HepG2 (cell line): ENCODE measurements around the gene WDR82. TPM values are rescaled to one million over a fixed set of nuclear protein-coding genes. Genes with fewer than 3 reads are reported as not detected.

Experiments
- AGO2 ChIP-seq: fragments of 200-400 bp; formaldehyde crosslinking; optimal IDR thresholded peaks from 2 replicates; pipeline ENCODE3; 2017; ENCODE audit warnings: mild to moderate bottlenecking, low read depth, low read length, moderate library complexity
- FLYWCH1 ChIP-seq: sonication (generic); formaldehyde crosslinking; IDR thresholded peaks from 2 replicates; pipeline ENCODE4 v1.8.1; 2023; ENCODE audit warnings: mild to moderate bottlenecking, missing genetic modification reagents
- GTF2F1 ChIP-seq: fragments of 150-350 bp; IDR thresholded peaks from 2 replicates; pipeline ENCODE4 v1.6.1; 2014; ENCODE audit warnings: low read length
- GZF1 ChIP-seq: sonication (generic); formaldehyde crosslinking; IDR thresholded peaks from 2 replicates; pipeline ENCODE4 v1.5.1; 2020; ENCODE audit warnings: mild to moderate bottlenecking, missing genetic modification reagents
- HIVEP1 ChIP-seq: sonication (generic); formaldehyde crosslinking; IDR thresholded peaks from 2 replicates; pipeline ENCODE4 v1.4.0; 2020; ENCODE audit warnings: mild to moderate bottlenecking, missing genetic modification reagents
- NFYB ChIP-seq: sonication (generic); formaldehyde crosslinking; IDR thresholded peaks from 2 replicates; pipeline ENCODE4 v1.4.0; 2020; ENCODE audit warnings: missing genetic modification reagents
- NR2F1 ChIP-seq, 2 experiments: fragments of 450-650 bp in 1 of 2; formaldehyde crosslinking in 1 of 2; IDR thresholded peaks; 2 replicates each; pipeline versions ENCODE4 v1.5.0 to v1.6.1; 2016 to 2020; ENCODE audit warnings: mild to moderate bottlenecking in 1 of 2, missing compliant biosample characterization in 1 of 2, missing genetic modification reagents in 1 of 2, moderate library complexity in 1 of 2
- TOE1 ChIP-seq: sonication (generic); formaldehyde crosslinking; IDR thresholded peaks from 2 replicates; pipeline ENCODE4 v1.4.0; 2020; ENCODE audit warnings: mild to moderate bottlenecking, missing genetic modification reagents
- TSC22D2 ChIP-seq: sonication (generic); formaldehyde crosslinking; IDR thresholded peaks from 2 replicates; pipeline ENCODE4 v1.5.1; 2020; ENCODE audit warnings: missing genetic modification reagents, mild to moderate bottlenecking, borderline replicate concordance
- ZNF326 ChIP-seq: sonication (generic); formaldehyde crosslinking; IDR thresholded peaks from 2 replicates; pipeline ENCODE4 v1.4.0; 2020; ENCODE audit warnings: missing genetic modification reagents, borderline replicate concordance
- ZNF383 ChIP-seq: sonication (generic); formaldehyde crosslinking; IDR thresholded peaks from 2 replicates; pipeline ENCODE4 v1.4.0; 2020; ENCODE audit warnings: missing genetic modification reagents, mild to moderate bottlenecking, borderline replicate concordance
- ZNF557 ChIP-seq: sonication (generic); formaldehyde crosslinking; IDR thresholded peaks from 2 replicates; pipeline ENCODE4 v1.4.0; 2020; ENCODE audit warnings: missing genetic modification reagents
- ZNF569 ChIP-seq: sonication (generic); formaldehyde crosslinking; IDR thresholded peaks from 2 replicates; pipeline ENCODE4 v1.5.0; 2020; ENCODE audit warnings: mild to moderate bottlenecking, missing genetic modification reagents, moderate library complexity, borderline replicate concordance
- ZNF678 ChIP-seq: sonication (generic); formaldehyde crosslinking; IDR thresholded peaks from 2 replicates; pipeline ENCODE4 v1.4.0; 2020; ENCODE audit warnings: mild to moderate bottlenecking, missing genetic modification reagents
- ZNF75D ChIP-seq: sonication (generic); formaldehyde crosslinking; IDR thresholded peaks from 2 replicates; pipeline ENCODE4 v1.8.1; 2023; ENCODE audit warnings: missing genetic modification reagents, mild to moderate bottlenecking, borderline replicate concordance
- ZNF780A ChIP-seq: sonication (generic); formaldehyde crosslinking; IDR thresholded peaks from 2 replicates; pipeline ENCODE4 v1.8.0; 2022; ENCODE audit warnings: mild to moderate bottlenecking, missing genetic modification reagents, moderate library complexity
- ZNF781 ChIP-seq: sonication (generic); formaldehyde crosslinking; IDR thresholded peaks from 2 replicates; pipeline ENCODE4 v1.5.1; 2020; ENCODE audit warnings: borderline replicate concordance, mild to moderate bottlenecking, missing genetic modification reagents; ENCODE audit errors: not compliant biosample characterization
- ZNF883 ChIP-seq: sonication (generic); formaldehyde crosslinking; IDR thresholded peaks from 2 replicates; pipeline ENCODE4 v1.5.1; 2020; ENCODE audit warnings: mild to moderate bottlenecking, missing genetic modification reagents; ENCODE audit errors: not compliant biosample characterization
- polyA plus RNA-seq, 8 experiments: library from polyadenylated mRNA; depleted of rRNA in 3 of 8; stranded (reverse) in 7 of 8; unstranded in 1 of 8; fragments of >200 nt; fragmentation: Illumina TruSeq in 4 of 8; extraction: Trizol in 4 of 8; gene quantifications; 2 replicates each; pipeline versions ENCODE4 v1.2.1 to v1.2.3, GENCODE V29; 2011 to 2016; ENCODE audit warnings: low read depth in 4 of 8, missing spikeins in 1 of 8, mixed read lengths in 1 of 8; ENCODE audit not compliant: insufficient read depth in 1 of 8
- total RNA-seq, 5 experiments: library from RNA; depleted of rRNA; stranded (reverse); fragments of >200 nt; fragmentation: Illumina TruSeq; extraction: Trizol; gene quantifications; 2 replicates each; pipeline ENCODE4 v1.2.3, GENCODE V29; 2016; ENCODE audit warnings: low read depth in 1 of 5
- TF ChIP-seq, protein P1 (sequence below): sonication (generic); formaldehyde crosslinking; IDR thresholded peaks from 2 replicates; pipeline ENCODE4 v1.8.0; 2022; ENCODE audit warnings: missing genetic modification reagents, low read depth, mild to moderate bottlenecking, borderline replicate concordance
- TF ChIP-seq, protein P2 (sequence below): IDR thresholded peaks from 2 replicates; pipeline ENCODE4 v1.6.1; 2016; ENCODE audit warnings: missing biosample characterization, missing genetic modification reagents, low read depth
- TF ChIP-seq, protein P3 (sequence below): sonication (generic); formaldehyde crosslinking; IDR thresholded peaks from 2 replicates; pipeline ENCODE4 v1.8.1; 2022; ENCODE audit warnings: mild to moderate bottlenecking, missing genetic modification reagents
- TF ChIP-seq, protein P4 (sequence below): sonication (generic); formaldehyde crosslinking; IDR thresholded peaks from 2 replicates; pipeline ENCODE4 v1.8.0; 2022; ENCODE audit warnings: mild to moderate bottlenecking, missing genetic modification reagents; ENCODE audit not compliant: insufficient replicate concordance
- TF ChIP-seq, protein P5 (sequence below): sonication (generic); formaldehyde crosslinking; IDR thresholded peaks from 2 replicates; pipeline ENCODE4 v1.9.0; 2021; ENCODE audit warnings: missing genetic modification reagents, borderline replicate concordance

The WDR82 gene
- total and polyA plus RNA-seq, 2 of the 13 experiments (the other 11 are each of a cell fraction or from before 2014, with no cell fraction given): 39.1 to 59.5 TPM

DNA sequence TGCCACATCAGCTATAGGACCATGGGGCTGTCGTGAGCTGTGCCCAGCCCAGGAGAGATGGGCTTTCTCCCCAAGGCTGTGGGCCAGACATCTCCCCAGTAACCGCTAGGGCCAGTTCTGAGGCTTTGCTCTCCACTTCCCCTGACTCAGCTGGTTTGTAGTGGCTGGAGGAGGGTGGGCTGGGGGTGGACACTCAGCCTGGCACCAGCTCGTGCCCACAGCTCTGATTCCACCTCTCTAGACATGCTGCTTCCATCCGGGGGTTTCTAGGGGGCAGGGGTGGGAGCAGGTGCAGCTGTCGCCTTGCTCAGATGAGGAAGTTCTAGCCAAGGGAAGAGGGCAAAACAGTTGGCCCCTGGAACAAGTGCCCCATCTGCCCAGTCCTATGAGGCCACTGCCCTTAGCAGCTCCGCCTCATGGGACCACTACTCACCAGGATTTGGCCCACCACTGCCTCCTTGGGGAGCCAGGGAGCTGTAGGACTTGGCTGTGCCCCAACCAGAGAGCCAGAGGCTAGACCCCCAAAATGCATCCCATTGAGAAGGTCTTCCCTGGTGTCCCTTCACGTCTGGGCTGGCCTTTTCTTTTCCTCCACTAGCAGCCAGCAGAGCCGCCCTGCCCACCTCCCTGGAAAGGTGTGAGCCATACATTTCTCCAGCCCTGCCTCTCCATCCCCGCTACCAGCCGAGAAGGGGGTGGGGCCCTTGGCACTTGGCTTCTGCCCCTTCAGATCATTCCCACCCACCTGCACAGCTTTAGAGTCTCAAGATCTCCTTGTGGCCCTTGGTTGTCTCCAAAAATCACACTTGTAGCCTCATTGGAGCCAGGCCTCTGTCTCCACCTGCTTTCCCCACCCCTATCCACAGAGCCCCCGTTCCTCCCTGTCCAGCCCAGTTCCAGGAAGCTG is 19.0 kb upstream of the WDR82 start (continued):
- TF ChIP-seq, protein P1, sequence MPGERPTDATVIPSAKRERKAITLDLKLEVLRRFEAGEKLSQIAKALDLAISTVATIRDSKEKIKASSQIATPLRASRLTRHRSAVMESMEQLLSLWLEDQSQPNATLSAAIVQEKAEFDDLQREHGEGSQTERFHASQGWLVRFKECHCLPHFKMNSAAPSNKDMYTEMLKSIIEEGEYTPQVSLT (CRISPR knock-in tag): no peak
- TF ChIP-seq ZNF383 (CRISPR knock-in tag) (no peak), GZF1 (no peak), AGO2 (peak; percentile 94), ZNF557 (no peak), FLYWCH1 (CRISPR knock-in tag) (no peak), TSC22D2 (CRISPR knock-in tag) (no peak), GTF2F1 (no peak), ZNF678 (CRISPR knock-in tag) (no peak), TOE1 (CRISPR knock-in tag) (no peak), HIVEP1 (CRISPR knock-in tag) (0 out of 2 replicates have a peak, but pooled peaks have one; percentile 16), ZNF781 (no peak), ZNF75D (no peak), ZNF569 (no peak), ZNF780A (no peak), ZNF326 (peak; percentile 30; the same call in 1 of the 2 replicates), NFYB (no peak), NR2F1 (CRISPR knock-in tag; IDR thresholded peaks at IDR 0.05) (no peak), ZNF883 (CRISPR knock-in tag) (peak; percentile 34)
- TF ChIP-seq, protein P2, sequence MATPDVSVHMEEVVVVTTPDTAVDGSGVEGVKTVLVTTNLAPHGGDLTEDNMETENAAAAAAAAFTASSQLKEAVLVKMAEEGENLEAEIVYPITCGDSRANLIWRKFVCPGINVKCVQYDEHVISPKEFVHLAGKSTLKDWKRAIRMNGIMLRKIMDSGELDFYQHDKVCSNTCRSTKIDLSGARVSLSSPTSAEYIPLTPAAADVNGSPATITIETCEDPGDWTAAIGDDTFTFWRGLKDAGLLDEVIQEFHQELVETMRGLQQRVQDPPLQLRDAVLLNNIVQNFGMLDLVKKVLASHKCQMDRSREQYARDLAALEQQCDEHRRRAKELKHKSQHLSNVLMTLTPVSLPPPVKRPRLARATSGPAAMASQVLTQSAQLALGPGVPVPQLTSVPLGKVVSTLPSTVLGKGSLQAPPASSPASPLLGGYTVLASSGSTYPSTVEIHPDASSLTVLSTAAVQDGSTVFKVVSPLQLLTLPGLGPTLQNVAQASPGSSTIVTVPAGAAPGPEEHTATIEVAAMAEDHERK (CRISPR knock-in tag): no peak
- TF ChIP-seq, protein P3, sequence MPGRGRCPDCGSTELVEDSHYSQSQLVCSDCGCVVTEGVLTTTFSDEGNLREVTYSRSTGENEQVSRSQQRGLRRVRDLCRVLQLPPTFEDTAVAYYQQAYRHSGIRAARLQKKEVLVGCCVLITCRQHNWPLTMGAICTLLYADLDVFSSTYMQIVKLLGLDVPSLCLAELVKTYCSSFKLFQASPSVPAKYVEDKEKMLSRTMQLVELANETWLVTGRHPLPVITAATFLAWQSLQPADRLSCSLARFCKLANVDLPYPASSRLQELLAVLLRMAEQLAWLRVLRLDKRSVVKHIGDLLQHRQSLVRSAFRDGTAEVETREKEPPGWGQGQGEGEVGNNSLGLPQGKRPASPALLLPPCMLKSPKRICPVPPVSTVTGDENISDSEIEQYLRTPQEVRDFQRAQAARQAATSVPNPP (CRISPR knock-in tag): 0 out of 2 replicates have a peak, but pooled peaks have one; percentile 36
- TF ChIP-seq, protein P4, sequence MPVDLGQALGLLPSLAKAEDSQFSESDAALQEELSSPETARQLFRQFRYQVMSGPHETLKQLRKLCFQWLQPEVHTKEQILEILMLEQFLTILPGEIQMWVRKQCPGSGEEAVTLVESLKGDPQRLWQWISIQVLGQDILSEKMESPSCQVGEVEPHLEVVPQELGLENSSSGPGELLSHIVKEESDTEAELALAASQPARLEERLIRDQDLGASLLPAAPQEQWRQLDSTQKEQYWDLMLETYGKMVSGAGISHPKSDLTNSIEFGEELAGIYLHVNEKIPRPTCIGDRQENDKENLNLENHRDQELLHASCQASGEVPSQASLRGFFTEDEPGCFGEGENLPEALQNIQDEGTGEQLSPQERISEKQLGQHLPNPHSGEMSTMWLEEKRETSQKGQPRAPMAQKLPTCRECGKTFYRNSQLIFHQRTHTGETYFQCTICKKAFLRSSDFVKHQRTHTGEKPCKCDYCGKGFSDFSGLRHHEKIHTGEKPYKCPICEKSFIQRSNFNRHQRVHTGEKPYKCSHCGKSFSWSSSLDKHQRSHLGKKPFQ (CRISPR knock-in tag): no peak
- TF ChIP-seq, protein P5, sequence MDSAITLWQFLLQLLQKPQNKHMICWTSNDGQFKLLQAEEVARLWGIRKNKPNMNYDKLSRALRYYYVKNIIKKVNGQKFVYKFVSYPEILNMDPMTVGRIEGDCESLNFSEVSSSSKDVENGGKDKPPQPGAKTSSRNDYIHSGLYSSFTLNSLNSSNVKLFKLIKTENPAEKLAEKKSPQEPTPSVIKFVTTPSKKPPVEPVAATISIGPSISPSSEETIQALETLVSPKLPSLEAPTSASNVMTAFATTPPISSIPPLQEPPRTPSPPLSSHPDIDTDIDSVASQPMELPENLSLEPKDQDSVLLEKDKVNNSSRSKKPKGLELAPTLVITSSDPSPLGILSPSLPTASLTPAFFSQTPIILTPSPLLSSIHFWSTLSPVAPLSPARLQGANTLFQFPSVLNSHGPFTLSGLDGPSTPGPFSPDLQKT: no peak
